GM12878 (cell line): ENCODE data around the gene ITK. TPM values are rescaled to one million over a fixed set of nuclear protein-coding genes. Genes with fewer than 3 reads are reported as not detected.

Experiments
- CEBPB ChIP-seq, 2 experiments: fragments of 150-350 bp in 1 of 2; IDR thresholded peaks; 2 replicates each; pipeline ENCODE4 v1.6.1; 2012 to 2014; ENCODE audit warnings: low read depth in 2 of 2, low read length in 2 of 2, borderline replicate concordance in 1 of 2, inconsistent platforms in 1 of 2
- E2F4 ChIP-seq: IDR thresholded peaks from 2 replicates; pipeline ENCODE4 v1.6.1; 2012; ENCODE audit warnings: low read depth, low read length, improper control_type of control experiment
- GABPA ChIP-seq: IDR thresholded peaks from 2 replicates; pipeline ENCODE4 v1.6.1; 2014; ENCODE audit warnings: antibody characterized with exemption, low read depth, mild to moderate bottlenecking, inconsistent platforms
- HDAC6 ChIP-seq: fragments of 200-600 bp; sonication (generic); IDR thresholded peaks from one replicate; pipeline ENCODE4 v1.8.0; 2017; ENCODE audit warnings: antibody characterized with exemption; ENCODE audit not compliant: unreplicated experiment
- IKZF2 ChIP-seq, 2 experiments: fragments of 450-650 bp; IDR thresholded peaks; 2 replicates each; pipeline ENCODE4 v1.6.1; 2017; ENCODE audit warnings: mild to moderate bottlenecking in 2 of 2, moderate library complexity in 2 of 2
- MLLT1 ChIP-seq: fragments of 450-650 bp; IDR thresholded peaks from 2 replicates; pipeline ENCODE4 v1.6.1; 2016; ENCODE audit warnings: mild to moderate bottlenecking
- NR2F1 ChIP-seq: fragments of 450-650 bp; conservative IDR thresholded peaks from 2 replicates; pipeline ENCODE4 v1.6.1; 2017; ENCODE audit warnings: mild to moderate bottlenecking
- SMAD1 ChIP-seq: fragments of 450-650 bp; IDR thresholded peaks from 2 replicates; pipeline ENCODE4 v1.6.1; 2018; ENCODE audit warnings: mild to moderate bottlenecking, low read depth; ENCODE audit not compliant: partially characterized antibody
- TCF3 ChIP-seq: IDR thresholded peaks from 2 replicates; pipeline ENCODE4 v1.6.1; 2012; ENCODE audit warnings: low read depth, mild to moderate bottlenecking, low read length, borderline replicate concordance; ENCODE audit not compliant: insufficient read depth
- ZBTB33 ChIP-seq: fragments of 450-650 bp; IDR thresholded peaks from 2 replicates; pipeline ENCODE4 v1.6.1; 2017; ENCODE audit warnings: mild to moderate bottlenecking
- polyA plus RNA-seq, 11 experiments: library from polyadenylated mRNA; depleted of rRNA in 4 of 11; unstranded in 6 of 11; stranded (reverse) in 5 of 11; fragments of >200 nt; fragmentation: Nextera tagmentation in 4 of 11; fragmentation: Illumina TruSeq in 1 of 11; extraction: Ambion mirVana in 4 of 11; extraction: Trizol in 1 of 11; gene quantifications; 1 replicate in 1 of 11; 2 replicates in 10 of 11; pipeline versions ENCODE4 v1.2.1 to v1.2.3, GENCODE V29; 2011 to 2016; ENCODE audit warnings: inconsistent platforms in 2 of 11, missing spikeins in 2 of 11, low read depth in 1 of 11
- total RNA-seq, 4 experiments: library from RNA; depleted of rRNA in 3 of 4; stranded (reverse); fragments of >200 nt in 3 of 4; fragmentation: Illumina TruSeq in 1 of 4; extraction: Trizol in 1 of 4; gene quantifications; 2 replicates each; pipeline versions ENCODE4 v1.2.1 to v1.2.3, GENCODE V29; 2013 to 2021

ITK gene
- total and polyA plus RNA-seq, 10 of the 15 experiments (the other 5 are each of a cell fraction or from before 2014, with no cell fraction given): 0.05 to 2.4 (median 0.76) TPM

GRCh38 chr5:157180374-157181264, at the start of gene ITK (continued):
- no peak for TF ChIP-seq E2F4
- TF ChIP-seq HDAC6: no peak
- no peak for TF ChIP-seq SMAD1
- TF ChIP-seq MLLT1: no peak
- no peak for TF ChIP-seq GABPA
- TF ChIP-seq TCF3: no peak
- TF ChIP-seq ZBTB33: no peak
- no peak for TF ChIP-seq IKZF2 (IDR thresholded peaks at IDR 0.05)
- no peak for TF ChIP-seq NR2F1
- no peak for TF ChIP-seq CEBPB (IDR thresholded peaks at IDR 0.05; ENCODE audit: borderline replicate concordance in 1 of 2, low read depth in 2 of 2, low read length in 2 of 2)
